HS-27A (cell line): ENCODE data around the gene IRX4.

ENCODE experiments used
- DNase-seq: peaks from one replicate; pipeline ENCODE4 v3.0.0-alpha.2; 2012; ENCODE audit warnings: low read depth, missing footprints

Gene IRX4

DNA sequence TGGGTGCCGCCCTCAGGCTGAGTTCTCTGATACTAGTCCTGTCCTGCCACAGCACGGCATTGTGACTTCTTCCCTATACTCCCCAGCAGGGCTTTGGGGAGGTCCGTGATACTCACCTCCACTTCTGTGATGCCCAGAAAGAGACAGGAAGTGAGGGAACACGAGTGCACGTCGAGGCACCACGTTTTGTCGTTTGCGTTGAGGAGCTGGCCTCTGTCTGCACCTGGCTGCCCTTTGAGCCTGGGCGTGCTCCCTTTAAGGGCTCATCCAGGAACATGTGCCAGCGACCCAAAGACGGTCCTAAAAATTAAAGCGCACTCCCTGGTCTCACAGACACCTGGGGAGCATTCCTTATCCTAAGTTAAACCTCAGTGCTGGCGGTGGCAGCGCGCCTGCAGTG, 8.7 kb upstream of the IRX4 start:
- no peak for DNase-seq

DNA sequence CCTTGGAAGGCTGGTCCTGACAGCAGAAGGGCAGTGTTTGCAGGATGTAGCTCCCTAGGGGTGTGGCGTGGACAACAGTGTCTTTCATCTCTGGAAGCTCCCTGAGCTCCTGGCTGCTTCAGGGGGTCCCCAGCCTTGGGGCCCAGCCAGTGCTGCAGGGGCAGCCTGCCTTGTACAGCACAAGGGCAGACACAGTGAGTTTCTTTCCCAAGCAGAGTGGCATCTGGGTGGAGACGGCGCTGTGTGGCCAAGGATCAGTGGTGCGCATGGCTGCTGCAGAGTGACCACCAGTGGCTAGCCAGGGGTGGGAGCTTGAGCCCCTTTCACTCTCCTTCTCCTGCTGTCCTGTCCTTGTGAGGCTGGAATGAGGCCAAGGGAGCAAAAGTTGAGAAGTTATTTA, 7.6 kb upstream of the IRX4 start:
- no peak for DNase-seq

DNA sequence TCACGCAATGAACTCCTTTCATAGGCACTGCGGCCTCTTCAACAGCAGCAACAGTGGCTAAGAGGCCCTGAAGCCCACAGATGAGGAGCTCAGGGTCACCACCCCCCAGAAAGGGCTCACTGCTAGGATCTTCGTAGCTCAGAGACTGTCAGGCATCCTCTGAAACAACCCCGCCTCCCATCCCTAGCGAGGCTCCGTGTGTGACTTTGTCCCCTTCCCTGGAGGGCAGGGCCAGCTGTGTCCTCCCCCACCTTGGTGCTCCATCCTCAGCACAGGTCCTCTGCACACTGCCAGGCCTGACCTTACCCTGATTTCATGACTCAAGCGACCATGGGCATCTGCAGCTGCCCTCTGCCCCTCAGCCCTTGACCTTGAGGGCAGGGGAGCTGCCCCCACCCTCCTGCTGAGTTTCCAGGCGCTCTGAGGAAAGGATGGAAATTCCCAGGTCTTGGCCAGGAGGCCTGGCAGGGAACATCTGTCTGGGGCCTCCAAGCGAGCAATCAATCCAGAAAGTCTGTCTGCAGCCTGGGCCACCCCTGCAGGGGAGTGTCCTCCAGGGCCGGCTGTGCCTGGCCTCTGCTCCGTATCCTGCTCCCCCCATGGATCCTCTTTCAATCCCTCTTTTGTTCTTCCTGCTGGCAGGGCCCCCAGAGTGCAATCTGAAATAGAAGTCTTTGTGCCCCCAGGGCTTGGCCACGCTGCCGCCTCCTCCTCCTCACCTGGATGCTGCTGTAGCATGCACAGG, 6.8 kb upstream of the IRX4 start:
- no peak for DNase-seq

DNA sequence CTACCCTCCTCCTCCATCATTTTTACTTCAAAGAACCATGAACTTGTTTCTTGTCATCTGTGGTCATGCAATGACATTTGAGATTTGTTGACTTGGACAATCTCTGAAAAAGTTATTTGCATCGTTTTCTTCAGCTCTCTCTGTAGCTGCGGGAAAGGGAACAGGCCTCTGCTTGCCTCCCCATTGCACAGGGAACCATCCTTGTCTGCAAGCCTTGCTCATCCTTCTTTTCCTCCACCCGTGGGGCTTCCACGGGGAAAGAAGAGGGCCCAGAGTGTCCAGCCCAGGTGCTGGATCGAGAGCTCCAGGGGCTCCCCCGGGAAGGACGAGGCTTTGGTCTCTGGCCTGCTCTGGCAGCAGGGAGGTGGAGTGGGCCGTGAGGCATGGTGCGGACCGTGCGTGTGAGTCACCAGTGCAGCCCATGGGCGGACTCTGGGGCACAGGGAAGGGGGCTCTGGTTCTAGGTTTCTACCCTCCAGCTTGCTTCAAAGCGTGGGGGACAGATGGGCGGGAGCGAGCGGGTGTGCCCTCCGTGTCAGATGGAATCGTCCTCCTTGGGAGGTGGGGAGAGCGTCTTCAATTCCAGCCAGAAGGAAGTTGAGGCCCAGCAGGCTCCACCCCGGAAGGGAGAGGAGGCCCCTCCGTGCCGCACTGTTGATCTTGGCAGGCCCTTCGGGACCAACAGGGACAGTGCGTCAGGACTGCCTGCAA, 6.0 kb upstream of the IRX4 start:
- DNase-seq: no peak

DNA sequence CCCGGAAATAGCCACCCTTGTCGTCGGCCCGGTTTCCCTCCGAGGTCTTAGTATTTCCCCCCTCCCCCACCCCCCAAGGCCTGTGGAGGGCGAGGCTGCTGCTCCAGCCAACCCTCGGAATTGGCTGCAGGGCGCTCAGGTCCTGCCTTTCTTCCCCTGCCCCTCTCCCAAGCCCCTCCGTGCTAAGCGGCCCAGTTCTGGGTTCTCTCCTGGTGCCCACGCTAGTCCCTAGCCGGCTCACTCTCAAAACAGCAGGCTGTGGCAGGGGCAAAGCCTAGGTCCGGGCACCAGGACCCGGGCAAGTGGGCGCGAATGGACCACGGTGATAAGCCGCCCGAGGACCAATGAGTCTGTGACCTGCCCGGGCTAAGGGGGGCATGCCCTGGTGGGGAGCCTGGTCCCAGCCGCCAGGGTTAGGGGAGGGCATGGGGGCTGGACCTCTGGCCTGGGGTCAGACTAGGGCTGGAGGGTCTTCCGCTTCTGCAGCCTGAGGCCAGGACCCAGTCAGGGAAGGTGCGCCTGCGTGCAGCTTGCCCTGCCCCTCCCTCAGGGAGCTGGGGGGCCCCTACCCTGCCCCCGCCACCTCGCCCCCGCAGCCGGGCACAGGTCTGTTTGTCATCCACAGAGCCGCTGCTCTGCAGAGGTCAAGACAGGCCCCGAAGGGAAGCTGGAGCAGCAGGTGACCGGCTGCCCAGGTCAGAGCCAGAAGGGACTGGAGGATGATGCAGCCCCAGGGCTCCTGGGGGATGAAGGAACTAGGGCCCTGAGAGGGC, 5.0 kb upstream of the IRX4 start:
- DNase-seq: no peak

DNA sequence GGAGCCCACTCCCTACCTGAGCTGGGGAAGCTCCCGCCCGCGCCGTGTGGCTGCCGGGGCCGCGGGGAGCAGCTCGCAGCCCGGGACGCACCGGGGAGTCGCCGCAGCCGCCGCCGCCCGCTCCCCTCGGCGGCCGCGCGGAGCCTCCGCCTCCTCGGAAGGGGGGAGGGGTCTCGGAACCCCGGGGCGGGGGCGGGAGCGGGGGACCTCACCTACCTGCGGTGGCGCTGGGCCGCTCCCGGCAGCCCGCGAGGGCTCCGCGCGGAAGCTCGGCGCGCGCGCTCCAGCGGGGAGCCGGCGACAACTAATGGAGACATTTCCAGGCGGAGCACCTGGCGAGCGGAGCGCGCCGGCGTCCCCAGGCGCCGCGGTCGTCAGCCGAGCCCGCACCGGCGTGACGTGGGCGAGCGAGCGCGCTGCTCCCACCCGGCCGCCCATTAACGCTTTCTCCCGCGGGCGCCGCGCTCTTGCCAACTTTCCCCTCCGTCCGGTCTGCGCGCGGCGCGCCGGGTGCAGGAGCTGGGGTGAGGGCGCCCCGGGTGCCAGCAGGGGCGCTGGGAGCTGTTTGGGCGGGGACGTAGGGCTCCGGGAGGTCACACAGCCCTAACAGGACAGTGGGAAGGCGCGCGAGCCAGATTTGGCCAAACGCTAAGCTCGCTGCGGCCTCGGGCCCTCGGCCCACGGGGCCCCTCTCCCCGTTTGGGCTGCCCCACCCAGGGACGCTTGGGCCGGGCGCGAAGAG, 4.3 kb upstream of the IRX4 start:
- no peak for DNase-seq

DNA sequence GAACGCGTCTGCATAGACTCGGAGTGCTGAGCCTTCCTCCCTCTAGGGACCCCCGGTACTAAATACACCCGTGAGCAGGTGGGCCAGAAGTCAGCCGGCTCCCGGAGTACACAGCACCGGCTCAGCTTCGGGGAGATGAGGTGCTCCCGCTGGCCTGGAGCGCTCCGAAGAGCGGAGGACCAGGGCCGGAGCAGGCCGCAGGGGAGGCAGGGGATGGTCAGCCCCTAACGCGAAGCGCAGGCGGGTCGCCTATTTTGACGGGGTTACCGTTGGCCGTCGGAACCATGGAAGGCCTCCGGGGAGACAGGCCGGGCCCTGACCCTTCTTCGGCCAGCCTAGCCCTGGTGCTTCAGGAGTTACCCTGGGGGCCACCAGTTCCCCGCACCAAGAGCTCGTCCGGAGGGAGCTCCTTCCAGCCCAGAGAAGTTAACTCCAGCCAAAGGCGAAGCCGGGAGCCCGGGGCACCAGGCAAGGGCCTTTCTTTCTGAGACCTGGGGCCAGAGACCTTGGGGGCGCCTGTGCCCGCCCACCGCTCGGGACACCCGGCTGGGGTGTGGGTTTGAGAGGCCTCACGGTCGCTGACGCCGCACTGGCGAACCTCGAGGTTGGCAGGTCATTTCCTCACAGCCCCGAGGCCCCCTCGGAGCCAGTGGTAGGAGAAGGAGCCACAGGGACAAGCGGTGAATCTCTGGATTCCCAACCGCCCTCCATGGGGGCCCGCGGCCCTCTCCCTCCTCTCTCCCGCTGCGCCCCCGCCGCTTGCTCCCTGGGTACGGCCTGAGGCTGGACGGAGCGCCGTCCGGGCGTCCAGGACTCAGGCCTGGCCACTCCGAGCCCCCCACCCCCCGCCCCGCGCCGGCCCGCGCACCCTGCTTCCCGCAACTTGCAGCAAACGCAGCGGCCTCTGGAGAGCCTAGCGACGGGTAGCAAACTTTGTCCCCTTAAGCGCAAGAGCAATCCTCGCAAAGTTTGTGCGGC, 3.4 kb upstream of the IRX4 start:
- no peak for DNase-seq

DNA sequence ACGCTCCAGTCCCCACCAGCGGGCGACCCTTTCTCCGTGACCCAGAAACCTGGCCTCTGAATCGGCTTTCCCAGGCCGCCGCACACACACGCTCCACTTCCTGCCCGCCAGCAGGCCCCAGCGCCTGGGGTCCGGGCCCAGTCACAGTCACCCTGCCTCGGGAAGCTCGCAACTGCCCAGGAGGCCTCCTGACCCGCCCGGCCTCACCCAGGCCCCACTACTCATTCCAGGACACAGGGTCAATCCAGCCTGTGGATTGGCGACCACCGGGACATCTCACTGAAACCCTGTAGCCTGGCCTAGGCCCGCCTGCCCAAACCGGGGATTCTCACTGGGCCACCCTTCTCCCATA, 2.7 kb upstream of the IRX4 start:
- DNase-seq: no peak

DNA sequence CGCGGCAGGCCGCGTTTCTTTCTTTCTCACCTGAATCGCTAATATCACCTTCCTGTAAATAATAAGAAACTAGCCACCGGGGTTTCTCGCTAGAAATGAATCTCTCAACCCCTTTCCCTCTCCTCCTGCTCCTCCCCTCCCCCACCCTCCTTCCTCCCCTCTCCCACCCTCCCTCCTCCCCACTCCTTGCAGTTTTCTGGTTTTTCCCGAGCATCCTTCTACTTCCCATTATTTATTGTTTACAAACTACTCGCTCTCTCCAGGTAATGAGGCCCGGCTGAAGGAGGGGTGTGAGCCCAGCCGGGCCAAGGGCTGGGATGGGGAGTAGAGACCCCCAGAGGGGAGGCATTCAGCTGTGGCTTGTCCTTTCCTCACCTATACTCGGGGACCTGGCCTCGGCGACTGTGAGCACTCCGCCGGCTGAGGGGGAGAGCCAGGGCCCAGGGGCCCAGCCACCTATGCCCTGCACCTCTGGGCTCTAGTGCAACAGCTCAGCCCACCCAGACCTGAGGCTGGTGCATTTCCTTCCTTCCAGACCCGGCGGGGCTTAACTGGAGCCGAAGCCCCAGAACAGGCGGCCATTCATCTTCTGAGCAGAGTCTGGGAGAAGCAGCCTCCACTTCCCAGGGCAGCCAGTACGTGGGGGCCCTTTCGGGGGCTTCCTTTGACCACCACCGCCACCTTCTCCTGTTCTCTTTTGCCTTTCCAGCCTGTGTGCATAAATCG, 2.1 kb upstream of the IRX4 start:
- DNase-seq: no peak

DNA sequence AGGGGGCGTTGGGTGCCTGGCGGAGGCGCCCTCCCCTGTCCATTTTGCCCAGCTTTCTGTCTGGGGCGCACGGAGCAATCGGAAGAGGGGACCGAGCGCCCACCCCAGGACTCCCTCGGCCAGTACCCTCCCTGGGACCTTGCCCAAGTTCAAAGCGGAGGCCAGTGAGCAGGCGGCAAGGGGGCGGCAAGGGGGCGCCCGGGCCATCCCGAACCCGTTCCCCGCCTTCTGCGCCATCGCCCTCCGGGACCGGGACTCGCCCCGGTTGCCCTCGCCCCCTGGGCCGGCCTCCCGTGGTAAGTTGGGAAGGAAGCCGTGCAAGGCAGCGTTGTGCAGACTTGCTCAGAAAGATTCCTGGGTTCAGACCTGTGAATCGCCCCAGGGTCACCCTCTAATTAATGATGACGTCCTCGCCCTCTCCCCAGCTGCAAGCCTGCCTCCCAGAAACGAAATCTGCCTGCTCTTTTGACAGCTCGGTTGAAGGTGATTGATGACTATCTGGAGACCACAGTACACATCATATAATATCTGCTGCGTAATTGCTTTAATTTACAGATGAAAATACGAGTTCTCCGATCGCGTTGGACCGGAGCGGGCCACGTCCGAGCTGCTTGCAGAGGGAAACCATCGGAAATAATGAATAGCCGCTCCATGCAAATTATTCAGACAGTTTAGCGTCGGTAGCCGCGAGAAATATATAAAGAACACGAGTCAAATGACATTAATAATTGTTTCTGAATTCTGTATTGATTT, 1.4 kb upstream of the IRX4 start:
- no peak for DNase-seq

DNA sequence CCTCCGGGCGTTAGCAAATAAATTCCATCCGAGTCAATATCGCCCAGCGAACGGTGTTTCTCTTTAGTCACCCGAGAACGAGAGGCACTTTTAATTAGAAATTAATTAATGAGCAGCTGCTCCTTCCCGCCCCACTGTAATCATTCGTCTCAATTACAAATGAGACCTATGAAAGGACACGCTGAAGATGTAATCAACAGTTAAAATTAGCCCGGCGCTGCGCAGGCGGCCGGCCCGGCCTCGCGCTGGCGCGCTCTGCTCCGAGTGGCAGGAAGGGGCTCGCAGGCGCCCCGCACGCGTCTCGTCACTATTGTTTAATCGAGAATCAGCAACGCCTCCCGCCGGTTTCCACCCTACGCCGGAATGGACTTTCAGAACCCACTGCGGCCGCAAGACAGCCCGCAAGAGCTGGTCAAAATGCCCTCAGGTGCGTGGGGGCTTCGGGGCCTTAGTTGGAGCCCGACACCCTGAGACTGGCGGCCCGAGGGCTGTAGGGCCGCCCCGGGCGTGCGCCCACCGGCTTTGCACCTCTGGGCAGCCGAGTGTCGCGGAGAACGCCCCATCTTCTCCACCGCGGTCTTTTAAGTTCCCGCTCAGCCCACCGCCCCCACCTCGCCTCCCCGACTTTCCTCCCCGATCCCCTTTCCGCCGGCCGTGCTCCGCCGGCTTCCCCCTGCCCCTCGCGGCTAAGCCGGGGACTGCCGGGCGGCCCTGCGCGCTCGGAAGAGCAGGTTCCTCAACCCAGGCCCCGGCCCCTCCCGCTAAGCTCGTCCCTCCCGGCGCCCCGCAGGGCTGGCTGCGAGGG, 597 bp upstream of the IRX4 start:
- no peak for DNase-seq

DNA sequence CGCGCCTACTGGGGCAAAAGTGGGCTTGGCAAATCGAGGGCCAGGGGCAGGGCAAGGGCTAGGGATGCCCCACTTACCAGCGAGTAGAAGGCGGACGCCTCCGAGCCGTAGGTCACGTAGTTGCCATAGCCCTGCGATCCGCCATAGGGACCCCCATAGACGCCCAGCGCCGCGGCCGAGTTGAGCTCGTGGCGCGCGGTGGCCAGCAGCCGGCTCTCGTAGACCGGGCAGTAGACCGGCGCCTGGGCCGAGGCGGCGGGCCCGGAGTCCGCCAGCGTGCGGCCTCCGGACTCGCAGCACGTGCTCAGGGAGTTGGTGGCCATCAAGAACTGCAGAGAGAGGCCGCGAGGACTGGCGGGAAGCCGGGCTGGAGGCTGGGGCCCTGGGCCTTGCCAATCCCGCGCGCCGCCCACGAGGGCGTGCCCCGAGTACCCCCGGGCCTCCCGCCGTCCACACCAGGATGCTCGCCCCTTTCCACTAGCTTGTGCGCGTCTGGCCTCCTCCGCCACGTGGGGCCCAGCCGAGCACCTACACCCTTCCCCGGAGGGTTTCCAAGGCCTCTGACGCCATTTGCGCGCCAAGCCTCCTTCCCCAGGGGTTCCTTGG, 891 bp downstream of the IRX4 start:
- DNase-seq: no peak

DNA sequence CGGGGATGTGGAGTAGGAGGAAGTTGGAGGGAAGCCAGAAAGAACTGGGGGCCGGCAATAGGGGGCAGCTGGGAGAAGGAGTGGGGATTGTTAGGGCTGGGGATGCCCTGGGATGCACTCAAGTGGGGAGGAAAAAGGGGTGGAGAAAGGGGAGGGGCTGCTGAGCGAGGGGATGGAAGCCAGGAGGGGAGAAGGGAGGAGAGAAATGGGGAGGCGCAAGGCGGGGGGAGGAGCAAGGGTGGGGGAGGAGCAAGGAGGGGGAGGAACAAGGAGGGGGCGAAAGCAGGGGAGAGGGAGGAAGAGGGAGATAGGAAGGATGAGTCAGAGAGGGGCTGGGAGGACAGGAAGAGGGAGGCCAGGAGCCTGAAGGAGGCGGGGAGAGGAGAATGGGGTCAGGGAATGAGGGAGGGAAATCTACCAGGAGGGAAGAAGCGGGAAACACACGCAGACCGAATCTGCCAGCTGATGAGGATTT, 1.6 kb downstream of the IRX4 start:
- DNase-seq: no peak

DNA sequence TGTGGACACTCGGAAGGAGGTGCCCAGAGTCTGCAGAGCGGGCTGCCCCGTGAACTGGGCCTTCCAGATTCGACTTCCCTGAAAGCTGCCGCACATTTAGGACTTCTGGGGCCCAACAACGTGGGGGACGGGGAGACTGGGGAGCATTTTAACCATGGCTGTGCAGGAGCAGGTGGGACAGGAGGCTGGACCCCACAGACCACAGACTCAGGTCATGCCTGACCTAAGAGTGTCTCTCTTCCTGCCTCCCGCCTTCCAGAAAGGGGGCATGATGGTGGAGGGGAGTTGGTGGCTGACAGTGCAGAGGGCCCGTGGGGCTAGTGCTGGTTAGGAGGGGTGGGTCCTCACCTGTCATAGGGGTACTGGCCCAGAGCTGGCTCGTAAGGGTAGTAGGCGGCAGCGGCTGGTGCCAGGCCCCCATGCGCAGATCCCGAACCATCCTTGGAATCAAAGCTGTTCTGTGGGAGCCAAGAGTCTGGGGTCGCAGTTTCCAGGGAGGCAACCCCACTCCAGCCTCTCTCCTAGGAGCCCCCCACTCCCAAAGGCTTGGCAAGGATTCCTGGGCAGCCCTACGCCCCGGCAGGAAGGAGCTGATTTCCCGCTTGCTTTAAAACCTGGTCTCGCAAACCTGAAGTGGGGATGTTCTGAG, 2.2 kb downstream of the IRX4 start:
- DNase-seq: no peak

DNA sequence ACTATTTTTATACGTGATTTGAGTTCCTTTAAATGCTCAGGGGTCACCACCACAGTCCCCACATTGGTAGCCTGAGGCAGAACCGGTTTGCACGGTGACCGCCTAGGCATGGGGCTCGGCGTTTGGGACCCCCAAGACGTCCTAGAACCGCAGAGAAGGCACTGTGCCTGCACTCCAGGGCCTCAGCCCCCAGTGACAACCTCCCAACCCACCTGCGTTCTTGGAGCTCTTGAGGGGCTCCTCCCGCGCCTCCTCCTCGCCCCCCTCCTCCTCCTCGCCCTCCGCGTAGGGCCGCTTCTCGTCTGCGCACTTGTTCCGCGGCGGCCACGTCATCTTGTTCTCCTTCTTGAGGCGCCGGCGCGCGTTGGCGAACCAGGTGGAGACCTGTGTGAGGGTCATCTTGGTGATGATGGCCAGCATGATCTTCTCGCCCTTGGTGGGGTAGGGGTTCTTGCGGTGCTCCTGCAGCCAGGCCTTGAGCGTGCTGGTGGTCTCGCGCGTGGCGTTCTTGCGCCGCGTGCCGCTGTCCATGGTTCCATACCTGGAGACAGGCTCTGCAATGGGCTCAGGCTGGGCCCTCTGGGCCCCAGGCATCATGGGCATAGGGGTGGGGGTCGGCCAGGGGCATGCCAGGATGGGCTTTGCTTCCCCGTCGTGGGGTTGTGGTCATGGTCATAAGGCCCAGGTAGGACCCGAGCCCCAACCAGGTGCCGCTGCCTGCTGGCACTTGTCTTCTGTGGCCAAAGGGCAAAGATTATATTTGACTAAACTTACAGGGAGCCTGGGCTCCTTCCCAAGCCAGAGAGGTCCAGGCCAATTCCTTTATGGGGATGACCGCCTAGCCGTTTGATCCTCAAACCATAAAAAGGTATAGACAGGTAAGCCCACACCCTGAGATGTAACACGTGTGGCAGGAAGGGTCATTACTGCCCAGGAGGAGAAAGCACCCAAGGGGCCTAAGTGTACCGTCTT, 3.1 kb downstream of the IRX4 start:
- no peak for DNase-seq

DNA sequence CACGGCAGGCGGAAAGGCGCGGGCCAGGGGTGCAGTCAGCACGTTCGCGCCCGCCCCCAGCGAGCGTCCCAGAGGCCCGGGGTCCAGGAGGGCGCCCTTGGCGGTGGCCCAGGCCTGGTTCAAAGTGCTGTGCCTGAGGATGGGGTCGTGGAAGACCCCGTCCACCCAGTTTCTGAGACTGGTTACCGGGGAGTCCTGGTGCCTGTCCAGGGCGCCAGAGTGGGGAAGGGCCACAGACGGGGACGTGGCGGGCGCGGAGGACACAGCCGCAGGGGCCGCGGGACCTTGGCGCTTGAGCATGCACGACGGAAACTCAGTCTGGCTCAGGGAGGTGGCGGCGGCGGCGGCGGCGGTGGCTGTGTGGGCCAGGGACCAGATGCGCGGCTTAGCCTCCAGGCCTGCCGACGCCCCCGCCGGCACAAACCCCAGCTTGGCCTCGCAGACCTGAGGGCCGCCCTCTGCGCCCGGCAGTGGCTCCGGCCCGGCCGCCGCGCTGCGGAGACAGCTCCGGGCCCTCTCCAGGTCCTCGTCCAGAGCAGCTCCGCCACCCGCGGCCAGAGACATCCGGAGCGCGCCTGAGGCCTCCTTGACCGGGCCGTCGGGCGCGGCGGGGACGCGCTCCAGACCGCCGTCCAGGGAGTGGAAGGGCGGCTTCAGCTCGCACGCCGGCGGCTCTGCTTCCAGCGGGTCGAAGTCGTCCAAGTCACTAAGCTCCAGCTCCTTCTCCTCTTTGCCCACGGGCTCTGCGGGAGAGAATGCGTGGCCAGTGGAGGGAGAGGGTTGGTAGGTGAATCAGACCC, 4.5 kb downstream of the IRX4 start:
- no peak for DNase-seq
